Dermis blood vessel endothelial cell (primary cell): ENCODE measurements around the gene THEM5. TPM values are rescaled to one million over a fixed set of nuclear protein-coding genes. Genes with fewer than 3 reads are reported as not detected.

Source experiments
- DNase-seq: peaks from one replicate; pipeline ENCODE4 v3.0.0; 2010
- total RNA-seq: library from RNA; depleted of rRNA; stranded (reverse); fragments of >200 nt; gene quantifications from 2 replicates; pipeline ENCODE4 v1.2.3, GENCODE V29; 2014

THEM5 gene
- total RNA-seq, 1 donor from 2014 or later, result 0.17 TPM

DNA sequence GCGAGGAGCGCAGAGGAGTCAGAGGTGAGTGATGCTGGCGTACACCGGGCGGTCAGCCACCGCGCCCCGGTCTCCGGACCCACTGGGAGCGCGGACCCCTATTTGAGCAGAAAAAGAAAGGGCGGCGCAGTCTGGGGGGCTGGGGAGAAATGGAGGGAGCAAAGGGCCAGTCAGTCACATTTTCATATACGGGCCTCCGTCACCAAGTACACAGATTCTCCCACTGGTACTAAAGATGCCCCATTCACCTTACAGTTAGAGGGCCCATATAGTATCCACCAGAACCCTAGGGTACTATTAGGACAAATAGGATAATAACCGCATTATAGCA is 14.5 kb downstream of the THEM5 start:
- no peak for DNase-seq

DNA sequence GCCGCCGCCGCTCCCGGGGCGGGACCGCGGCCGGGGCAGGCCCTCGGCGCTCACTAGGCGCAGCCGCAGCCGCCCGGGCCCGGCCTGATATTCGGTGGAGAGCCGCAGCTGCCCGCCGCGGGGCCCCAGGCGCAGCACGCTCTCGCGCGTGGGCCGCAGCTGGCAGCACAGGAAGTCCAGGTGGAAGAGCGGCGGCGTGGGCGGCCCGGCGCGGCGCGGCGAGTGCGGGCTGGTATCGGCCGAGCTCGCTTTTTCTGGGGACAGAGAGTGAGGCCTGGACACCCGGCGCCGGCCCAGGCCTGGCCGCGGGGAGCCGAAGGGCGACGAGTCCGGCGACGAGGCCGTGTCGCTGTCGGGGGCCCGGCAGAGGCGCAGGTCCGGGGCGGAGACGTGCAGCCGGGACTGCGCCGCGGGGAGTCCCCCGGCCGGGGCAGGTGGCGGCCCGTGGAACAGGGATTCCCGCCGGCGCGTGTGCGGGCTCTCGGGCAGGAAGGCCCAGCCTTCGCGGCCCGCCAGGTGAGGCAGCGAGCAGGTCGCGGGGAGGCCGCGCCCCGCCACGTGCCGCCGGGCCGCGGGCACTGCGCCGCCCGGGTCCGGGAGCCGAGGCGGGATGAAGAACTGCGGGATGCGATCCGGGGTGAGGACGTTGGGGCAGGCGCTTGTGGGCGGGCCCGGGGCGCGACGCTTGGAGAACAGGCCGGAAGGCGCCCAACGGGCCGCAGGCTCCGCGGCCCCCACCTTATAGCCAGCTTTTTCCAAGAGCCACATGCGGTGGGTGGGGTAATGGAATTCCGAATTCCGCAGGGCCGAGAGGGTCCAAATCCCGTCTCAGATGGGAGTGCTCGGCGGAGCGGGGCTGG is 15.1 kb downstream of the THEM5 start:
- DNase-seq, result peak; percentile 29

DNA sequence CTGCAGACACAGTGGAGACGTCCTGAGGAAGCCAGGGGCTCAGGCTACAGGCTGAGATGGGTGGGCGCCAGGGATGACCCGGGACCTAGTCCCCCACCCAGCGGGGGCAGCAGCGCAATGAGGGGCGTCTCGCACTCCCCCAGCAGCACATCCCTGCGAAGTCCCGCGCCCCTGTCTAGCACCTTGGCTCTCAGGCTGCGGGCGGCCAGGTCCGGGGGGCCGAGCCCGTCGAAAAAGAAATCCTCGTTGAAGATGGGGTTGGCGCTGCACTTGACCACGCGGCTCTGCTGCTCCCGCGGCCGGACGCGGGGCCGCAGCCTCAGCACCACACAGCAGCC is 15.7 kb downstream of the THEM5 start:
- no peak for DNase-seq

DNA sequence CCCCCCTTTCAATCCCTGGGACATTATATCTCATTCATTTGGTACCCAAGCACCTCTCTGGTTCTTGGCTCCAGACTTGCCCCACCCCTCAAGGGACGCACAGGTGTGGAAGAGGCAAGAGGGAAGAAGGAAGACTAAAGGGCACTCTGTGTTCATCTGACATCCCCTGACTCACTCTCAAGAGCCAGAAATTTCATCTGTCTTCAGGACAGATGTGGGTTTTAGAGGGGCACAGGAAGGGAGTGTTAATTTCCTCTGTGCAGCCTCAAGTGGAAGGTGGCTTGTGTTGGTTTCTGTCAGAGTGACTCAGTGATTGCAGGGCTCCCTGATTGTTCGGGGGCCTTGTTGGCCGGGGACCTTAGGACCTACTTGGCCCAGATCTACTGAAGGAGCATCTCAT is 16.3 kb downstream of the THEM5 start:
- no peak for DNase-seq

DNA sequence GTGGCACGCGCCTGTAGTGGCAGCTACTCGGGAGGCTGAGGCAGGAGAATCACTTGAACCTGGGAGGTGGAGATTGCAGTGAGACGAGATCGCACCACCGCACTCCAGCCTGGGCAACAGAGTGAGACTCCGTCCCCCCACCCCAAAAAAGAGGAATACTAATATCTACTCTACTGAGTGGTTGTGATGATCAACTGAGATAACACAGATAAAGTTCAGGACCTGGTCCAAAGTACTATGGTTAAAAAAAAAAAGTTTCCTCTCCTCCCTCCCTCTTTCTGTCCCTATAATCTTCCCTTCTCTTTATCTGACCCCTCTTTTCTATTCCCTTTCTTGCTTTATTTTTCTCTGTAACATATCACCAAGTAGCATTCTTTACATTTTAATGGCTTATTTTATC is 17.9 kb downstream of the THEM5 start:
- DNase-seq, result no peak

GRCh38 chr1:151834239-151834638 is 19.3 kb downstream of the THEM5 start:
- no peak for DNase-seq

DNA sequence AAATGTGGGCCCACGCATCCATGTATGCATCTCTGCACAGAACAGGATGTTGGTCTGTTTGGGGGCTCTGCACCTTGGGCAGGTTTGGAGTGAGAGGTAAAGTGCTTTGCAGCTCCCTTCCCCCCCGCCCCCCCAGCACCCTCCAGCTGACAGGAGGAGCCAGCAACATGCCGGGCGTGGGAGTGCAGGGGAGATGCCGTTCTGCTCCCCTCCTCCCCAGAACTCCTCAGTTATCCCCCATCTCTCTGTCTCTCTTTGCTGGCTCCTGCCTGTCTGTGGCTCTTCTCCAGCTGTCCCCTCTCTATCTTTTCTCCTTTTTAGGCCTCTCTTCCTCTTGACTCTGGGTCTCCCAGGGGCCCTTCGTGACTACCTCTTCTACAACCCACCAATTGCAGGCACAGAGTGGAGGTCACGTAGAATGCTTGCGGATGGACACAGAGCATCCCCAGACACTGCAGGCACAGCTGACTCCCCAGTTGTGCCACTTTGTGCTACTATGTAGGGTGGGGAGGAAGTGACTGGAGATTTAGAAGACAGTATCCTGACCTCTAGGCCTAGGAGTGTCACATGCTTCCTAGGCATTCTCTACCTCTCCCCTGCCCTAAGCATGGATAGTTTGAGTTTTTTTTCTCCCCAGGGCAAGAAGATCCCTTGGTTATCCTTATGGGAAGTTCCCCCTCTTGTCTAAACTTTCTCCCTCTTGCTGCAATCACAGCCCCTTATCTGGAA is 20.2 kb downstream of the THEM5 start:
- DNase-seq, result no peak

GRCh38 chr1:151832318-151832980 is 21.1 kb downstream of the THEM5 start:
- DNase-seq, result no peak

GRCh38 chr1:151831605-151832004 is 21.9 kb downstream of the THEM5 start, which contains the start of gene RORC:
TSS of gene RORC (minus strand) at chr1:151831802. CDS start at chr1:151831764, 38 bp downstream.
- no peak for DNase-seq

DNA sequence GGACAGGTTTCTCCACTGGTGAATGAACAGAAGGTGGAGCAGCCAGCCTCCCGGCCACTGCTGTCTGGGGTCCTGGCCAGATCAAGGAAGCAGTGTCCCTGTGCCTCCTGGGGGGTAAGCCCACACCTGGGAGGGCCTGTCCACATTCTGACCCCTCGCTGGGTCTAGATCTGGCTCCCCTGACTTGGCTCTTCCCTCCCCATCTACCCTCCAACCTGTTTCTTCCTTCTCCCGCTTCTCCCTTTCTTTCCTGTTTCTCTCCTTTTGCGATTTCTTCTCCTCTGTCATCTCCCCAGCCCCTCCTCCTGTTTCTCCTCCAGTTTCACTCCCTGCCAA is 22.3 kb downstream of the THEM5 start:
- no peak for DNase-seq

- no peak for DNase-seq
These were observed 23.5 kb downstream of the THEM5 start for GRCh38 chr1:151830055-151830454.

GRCh38 chr1:151829352-151830046 is 24.0 kb downstream of the THEM5 start:
- no peak for DNase-seq

- DNase-seq, result peak; percentile 59
These were observed 24.6 kb downstream of the THEM5 start for GRCh38 chr1:151828921-151829320.

DNA sequence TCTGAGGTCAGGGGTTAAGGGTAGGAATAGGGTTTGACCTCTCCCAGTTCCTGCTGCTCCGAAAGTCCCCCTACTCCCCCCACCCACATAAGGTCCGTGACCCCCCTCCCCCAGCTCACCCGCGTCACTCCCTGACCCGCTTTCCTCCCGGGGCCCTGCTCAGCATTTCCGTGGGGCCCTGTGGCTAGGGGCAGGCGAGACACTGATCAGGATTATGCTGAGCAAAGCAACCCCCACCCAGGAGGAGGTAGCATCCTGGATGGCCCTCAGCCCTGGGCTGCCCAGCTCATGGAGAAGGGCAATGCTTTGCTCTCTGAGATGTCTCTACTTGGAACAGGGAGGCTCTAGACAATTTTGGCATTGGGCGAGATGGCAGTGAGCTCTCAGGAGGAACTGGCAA is 25.7 kb downstream of the THEM5 start:
- no peak for DNase-seq

DNA sequence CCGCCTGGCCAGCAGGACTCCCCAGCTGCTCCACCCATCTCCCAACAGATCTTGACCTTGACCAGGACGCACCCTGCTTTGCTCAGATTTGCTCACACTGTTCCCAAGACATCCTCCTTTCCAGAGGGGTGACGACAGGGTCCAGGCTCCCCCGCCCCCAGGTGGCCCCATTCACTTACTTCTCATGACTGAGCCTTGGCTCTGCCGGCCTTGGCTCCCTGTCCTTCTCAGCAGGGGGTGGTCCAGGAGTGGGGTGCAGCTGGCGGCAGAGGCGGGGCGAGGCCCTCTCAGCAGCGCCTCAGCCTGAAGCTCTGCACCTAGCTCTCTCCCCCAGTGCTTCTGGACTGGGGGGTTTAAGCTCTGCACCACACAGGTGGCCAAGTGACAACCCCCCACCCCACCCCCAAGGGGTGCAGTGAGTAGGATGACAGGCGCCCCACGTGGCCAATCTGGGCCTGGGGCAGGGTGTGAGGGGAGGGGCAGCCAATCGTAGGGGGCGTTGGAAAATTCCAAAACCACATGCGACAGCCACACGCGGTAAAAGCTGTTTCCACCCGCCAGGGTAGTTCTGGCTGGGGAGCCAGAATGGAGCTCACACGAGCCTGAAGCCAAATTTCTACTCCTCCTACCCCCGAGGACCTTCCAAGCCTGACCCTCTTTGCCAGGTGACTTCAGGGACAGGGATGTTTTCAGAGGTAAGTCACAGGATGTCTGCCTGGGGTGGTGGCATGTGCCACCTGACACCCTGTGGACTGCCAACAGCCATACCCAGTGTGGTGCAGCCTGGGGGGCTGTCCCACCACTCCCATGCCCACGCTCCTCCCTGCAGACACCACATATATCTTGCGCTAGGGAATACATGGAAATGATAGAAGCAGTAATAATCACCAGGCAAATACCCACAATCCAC is 27.5 kb downstream of the THEM5 start:
- no peak for DNase-seq

- DNase-seq, result no peak
These were observed 28.3 kb downstream of the THEM5 start for GRCh38 chr1:151825204-151825603.

GRCh38 chr1:151823175-151823574 is 30.3 kb downstream of the THEM5 start:
- DNase-seq, result no peak

GRCh38 chr1:151822404-151822803 is 31.1 kb downstream of the THEM5 start:
- no peak for DNase-seq

DNA sequence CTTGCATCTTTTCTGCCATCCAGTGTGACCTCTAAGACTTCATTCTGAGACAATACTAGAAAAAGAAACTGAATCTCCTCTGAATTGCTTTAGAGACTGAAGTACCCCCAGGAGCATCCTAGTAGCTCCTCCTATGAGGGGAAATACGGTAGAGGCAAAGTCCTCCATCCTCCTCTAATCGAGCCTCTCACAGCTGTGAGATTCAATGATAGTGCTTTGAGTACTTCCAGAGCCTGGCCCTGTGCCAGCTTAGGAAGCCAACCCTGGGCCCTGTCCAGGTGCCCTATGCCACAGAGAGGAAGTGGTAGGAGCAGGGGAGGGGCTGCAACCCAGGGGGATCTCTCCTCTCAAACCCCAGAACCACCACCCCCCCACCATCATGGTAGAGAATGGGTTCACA is 32.6 kb downstream of the THEM5 start:
- no peak for DNase-seq

GRCh38 chr1:151819976-151820623 is 33.4 kb downstream of the THEM5 start:
- DNase-seq, result no peak

- DNase-seq, result no peak
These were observed 34.2 kb downstream of the THEM5 start for GRCh38 chr1:151819227-151819835.
